ENCODE data around the gene CITED1. TPM values are rescaled to one million over a fixed set of nuclear protein-coding genes. Genes with fewer than 3 reads are reported as not detected.

The CITED1 gene
- total RNA-seq, 2 donors from 2014 or later = 0.40 to 0.93 TPM

GRCh38 chrX:72349190-72349589 is 43.5 kb upstream of the CITED1 start:
- peaks cover 5% of the 10 kb centered on the region for H3K36me3 Mint-ChIP-seq (ENCODE audit: low read depth)
- no peaks in the 10 kb centered on the region for H3K9me3 ChIP-seq (ENCODE audit: control insufficient read depth, low read length)
- no peak overlapping the region for H3K4me3 Mint-ChIP-seq
- no peak for TF ChIP-seq CTCF (conservative IDR thresholded peaks at IDR 0.05)
- H3K9me3 Mint-ChIP-seq = peaks cover 36% of the 10 kb centered on the region
- H3K27me3 Mint-ChIP-seq (ENCODE audit: insufficient read depth) = no peaks in the 10 kb centered on the region
- no peak overlapping the region for H3K27ac ChIP-seq (ENCODE audit: low read depth, low read length)
- no peaks in the 10 kb centered on the region for H3K27me3 ChIP-seq (ENCODE audit: control insufficient read depth, insufficient read depth, low read length, poor library complexity, severe bottlenecking)
- H3K9ac ChIP-seq (ENCODE audit: extremely low read depth, low read length, poor library complexity, severe bottlenecking) = no peak overlapping the region
- no peaks in the 10 kb centered on the region for H3K4me1 ChIP-seq (ENCODE audit: control insufficient read depth, insufficient read depth, low read length)
- H3K4me3 ChIP-seq (ENCODE audit: low read length) = no peak overlapping the region
- no peak for DNase-seq
- H3K27ac Mint-ChIP-seq = no peak overlapping the region
- H3K4me1 Mint-ChIP-seq = peaks cover 4% of the 10 kb centered on the region
- WGBS, 2 experiments (ENCODE audit: insufficient coverage in 1 of 2, insufficient read length in 1 of 2) = 60 to 81% methylated on average over 1 to 3 of the region's 3 CpGs
- H3K36me3 ChIP-seq (ENCODE audit: control insufficient read depth, insufficient read depth, low read length) = no peaks in the 10 kb centered on the region

GRCh38 chrX:72348247-72348979 is 42.7 kb upstream of the CITED1 start:
- Mint-ChIP-seq H3K27ac (no peak overlapping the region), H3K4me3 (no peak overlapping the region), H3K27me3 (ENCODE audit: insufficient read depth) (no peaks in the 10 kb centered on the region), H3K4me1 (peaks cover 4% of the 10 kb centered on the region), H3K36me3 (ENCODE audit: low read depth) (peaks cover 5% of the 10 kb centered on the region), H3K9me3 (peaks cover 35% of the 10 kb centered on the region)
- no peaks in the 10 kb centered on the region for H3K9me3 ChIP-seq (ENCODE audit: control insufficient read depth, low read length)
- no peaks in the 10 kb centered on the region for H3K4me1 ChIP-seq (ENCODE audit: control insufficient read depth, insufficient read depth, low read length)
- 93 to 97% methylated on average over 3 to 5 of the region's 5 CpGs for WGBS, 2 experiments (ENCODE audit: insufficient coverage in 1 of 2, insufficient read length in 1 of 2)
- no peak overlapping the region for H3K9ac ChIP-seq (ENCODE audit: extremely low read depth, low read length, poor library complexity, severe bottlenecking)
- H3K4me3 ChIP-seq (ENCODE audit: low read length) = no peak overlapping the region
- DNase-seq = no peak
- no peak for TF ChIP-seq CTCF (conservative IDR thresholded peaks at IDR 0.05)
- no peak overlapping the region for H3K27ac ChIP-seq (ENCODE audit: low read depth, low read length)
- H3K36me3 ChIP-seq (ENCODE audit: control insufficient read depth, insufficient read depth, low read length) = no peaks in the 10 kb centered on the region
- H3K27me3 ChIP-seq (ENCODE audit: control insufficient read depth, insufficient read depth, low read length, poor library complexity, severe bottlenecking) = no peaks in the 10 kb centered on the region

- TF ChIP-seq CTCF (conservative IDR thresholded peaks at IDR 0.05) = no peak
- H3K27me3 Mint-ChIP-seq (ENCODE audit: insufficient read depth) = no peaks in the 10 kb centered on the region
- no peak overlapping the region for H3K27ac Mint-ChIP-seq
Observed at GRCh38 chrX:72347366-72347765, 41.7 kb upstream of the CITED1 start.

More at GRCh38 chrX:72347366-72347765, 41.7 kb upstream of the CITED1 start:
- Mint-ChIP-seq H3K4me1 (peaks cover 4% of the 10 kb centered on the region), H3K36me3 (ENCODE audit: low read depth) (peaks cover 5% of the 10 kb centered on the region), H3K4me3 (no peak overlapping the region), H3K9me3 (peaks cover 36% of the 10 kb centered on the region)
- Histone ChIP-seq H3K27ac (ENCODE audit: low read depth, low read length) (no peak overlapping the region), H3K4me3 (ENCODE audit: low read length) (no peak overlapping the region), H3K4me1 (ENCODE audit: control insufficient read depth, insufficient read depth, low read length) (no peaks in the 10 kb centered on the region), H3K36me3 (ENCODE audit: control insufficient read depth, insufficient read depth, low read length) (no peaks in the 10 kb centered on the region), H3K27me3 (ENCODE audit: control insufficient read depth, insufficient read depth, low read length, poor library complexity, severe bottlenecking) (no peaks in the 10 kb centered on the region), H3K9me3 (ENCODE audit: control insufficient read depth, low read length) (no peaks in the 10 kb centered on the region), H3K9ac (ENCODE audit: extremely low read depth, low read length, poor library complexity, severe bottlenecking) (no peak overlapping the region)
- 67 to 78% methylated on average over 1 to 2 of the region's 2 CpGs for WGBS, 2 experiments (ENCODE audit: insufficient coverage in 1 of 2, insufficient read length in 1 of 2)
- DNase-seq = no peak

Measured in endodermal cell (in vitro differentiated cells).